Measurements from ENCODE around the gene PALMD.

- no peak for TF ChIP-seq TAF1 (IDR thresholded peaks at IDR 0.05; ENCODE audit: low read depth, low read length)
- no peak for TF ChIP-seq POLR2AphosphoS5 (IDR thresholded peaks at IDR 0.05; ENCODE audit: low read depth, low read length)
- TF ChIP-seq E2F6 (IDR thresholded peaks at IDR 0.05): no peak
- no peak for TF ChIP-seq CTCF (IDR thresholded peaks at IDR 0.05; ENCODE audit: control extremely low read depth in 1 of 3, insufficient read depth in 1 of 3, low read depth in 1 of 3, low read length in 3 of 3)
- TF ChIP-seq SP1 (IDR thresholded peaks at IDR 0.05; ENCODE audit: low read depth, low read length): no peak
These were observed 10.2 kb upstream of the PALMD start for GRCh38 chr1:99635664-99636063.
